Activated CD8-positive, alpha-beta memory T cell treated with anti-CD3 and anti-CD28 coated beads for 1 hour (primary cell): ENCODE data around the gene CEP350.

Experiments used
- DNase-seq, 2 donors: peaks; one replicate each; pipeline ENCODE4 v3.0.0-alpha.2; 2020; ENCODE audit warnings: low read depth in 1 of 2; ENCODE audit errors: extremely low read depth in 1 of 2

The CEP350 gene, protein sequence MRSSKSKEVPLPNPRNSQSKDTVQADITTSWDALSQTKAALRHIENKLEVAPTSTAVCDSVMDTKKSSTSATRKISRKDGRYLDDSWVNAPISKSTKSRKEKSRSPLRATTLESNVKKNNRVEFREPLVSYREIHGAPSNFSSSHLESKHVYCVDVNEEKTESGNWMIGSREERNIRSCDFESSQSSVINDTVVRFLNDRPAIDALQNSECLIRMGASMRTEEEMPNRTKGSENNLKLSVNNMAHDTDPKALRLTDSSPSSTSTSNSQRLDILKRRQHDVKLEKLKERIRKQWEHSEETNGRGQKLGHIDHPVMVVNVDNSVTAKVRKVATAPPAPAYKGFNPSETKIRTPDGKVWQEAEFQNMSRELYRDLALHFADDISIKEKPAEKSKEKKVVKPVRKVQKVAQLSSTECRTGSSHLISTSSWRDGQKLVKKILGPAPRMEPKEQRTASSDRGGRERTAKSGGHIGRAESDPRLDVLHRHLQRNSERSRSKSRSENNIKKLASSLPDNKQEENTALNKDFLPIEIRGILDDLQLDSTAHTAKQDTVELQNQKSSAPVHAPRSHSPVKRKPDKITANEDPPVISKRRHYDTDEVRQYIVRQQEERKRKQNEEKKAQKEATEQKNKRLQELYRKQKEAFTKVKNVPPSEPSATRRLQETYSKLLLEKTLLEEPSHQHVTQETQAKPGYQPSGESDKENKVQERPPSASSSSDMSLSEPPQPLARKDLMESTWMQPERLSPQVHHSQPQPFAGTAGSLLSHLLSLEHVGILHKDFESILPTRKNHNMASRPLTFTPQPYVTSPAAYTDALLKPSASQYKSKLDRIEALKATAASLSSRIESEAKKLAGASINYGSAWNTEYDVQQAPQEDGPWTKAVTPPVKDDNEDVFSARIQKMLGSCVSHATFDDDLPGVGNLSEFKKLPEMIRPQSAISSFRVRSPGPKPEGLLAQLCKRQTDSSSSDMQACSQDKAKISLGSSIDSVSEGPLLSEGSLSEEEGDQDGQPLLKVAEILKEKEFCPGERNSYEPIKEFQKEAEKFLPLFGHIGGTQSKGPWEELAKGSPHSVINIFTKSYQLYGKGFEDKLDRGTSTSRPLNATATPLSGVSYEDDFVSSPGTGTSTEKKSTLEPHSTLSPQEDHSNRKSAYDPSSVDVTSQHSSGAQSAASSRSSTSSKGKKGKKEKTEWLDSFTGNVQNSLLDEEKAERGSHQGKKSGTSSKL (N-terminal part only)

DNA sequence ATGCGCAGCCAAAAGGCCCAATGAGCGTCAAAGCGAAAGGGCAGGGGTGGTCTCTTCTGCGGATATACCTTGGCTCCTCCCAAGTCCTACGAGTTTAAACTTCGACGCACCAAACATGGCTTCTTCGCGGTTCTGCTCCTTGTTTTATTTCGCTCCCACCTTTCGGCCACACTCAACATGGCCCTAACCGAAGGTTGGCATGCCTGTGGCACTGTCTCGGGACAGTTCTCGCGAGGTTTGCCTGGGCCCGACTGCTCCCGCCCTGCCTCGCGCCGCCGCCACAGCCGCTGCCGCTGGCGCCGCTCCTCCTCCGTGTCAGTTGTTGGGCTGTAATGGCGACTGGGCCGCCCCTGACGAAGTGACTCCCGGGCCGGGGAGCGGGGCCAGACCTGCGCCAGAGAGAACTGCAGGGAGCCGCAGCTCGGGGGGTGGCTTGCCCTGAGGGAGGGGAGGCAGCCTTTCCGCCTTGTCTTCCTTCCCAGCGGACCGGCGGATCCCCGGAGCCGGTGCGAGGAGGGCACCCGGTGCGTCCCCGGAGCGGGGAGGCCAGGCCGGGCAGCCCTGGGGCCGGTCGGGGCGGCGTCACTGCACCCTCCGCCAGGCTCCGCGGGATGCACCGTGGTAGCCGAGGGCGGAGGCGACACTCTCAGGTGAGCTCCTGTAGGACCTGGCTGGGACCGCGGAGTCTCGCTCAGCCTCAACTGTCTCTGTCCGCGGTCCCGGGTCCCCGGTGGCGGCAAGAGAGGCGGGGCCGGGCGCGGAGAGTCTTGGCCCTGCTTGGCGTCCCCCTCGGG lies at the start of gene CEP350:
Gene CEP350 (plus strand): TSS at position 318 of the 794 bp plus-strand sequence. CDS start 31,372 bp downstream, outside the sequence.
- DNase-seq, result peak; percentile 93 to 97

DNA sequence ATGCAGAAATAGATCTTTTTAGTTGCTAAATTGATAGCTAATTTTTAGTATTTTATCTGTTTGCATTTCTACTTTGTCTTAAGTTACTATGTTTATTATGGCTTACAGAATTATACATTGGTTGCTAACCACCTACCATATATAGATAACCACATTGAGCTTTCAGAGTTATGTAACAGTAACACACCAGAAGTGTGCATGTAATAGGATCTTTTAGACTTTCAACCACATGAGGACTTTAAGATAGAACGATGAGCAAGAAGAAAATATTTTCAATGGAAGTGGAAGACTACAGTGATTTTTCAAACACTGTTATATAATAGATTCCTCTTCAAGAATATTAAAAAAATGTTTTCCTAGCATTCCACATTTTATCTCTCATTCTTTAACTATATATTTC lies 43.7 kb upstream of the CEP350 start:
- DNase-seq, result no peak

DNA sequence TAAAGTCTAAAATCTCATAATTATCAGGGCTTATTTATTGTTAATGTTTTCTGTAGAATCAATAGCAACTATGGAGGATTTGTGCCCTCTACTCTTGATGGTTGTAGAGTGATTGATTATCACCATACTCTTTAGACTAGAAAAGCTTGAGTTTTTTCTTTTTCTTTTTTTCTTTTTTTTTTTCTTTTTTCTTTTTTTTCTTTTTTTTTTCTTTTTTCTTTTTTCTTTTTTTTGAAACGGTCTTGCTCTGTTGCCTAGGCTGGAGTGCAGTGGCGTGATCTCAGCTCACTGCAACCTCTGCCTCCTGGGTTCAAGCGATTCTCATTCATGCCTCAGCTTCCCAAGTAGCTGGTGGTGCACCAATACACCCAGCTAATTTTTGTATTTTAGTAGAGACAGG lies 42.8 kb upstream of the CEP350 start:
- no peak for DNase-seq

DNA sequence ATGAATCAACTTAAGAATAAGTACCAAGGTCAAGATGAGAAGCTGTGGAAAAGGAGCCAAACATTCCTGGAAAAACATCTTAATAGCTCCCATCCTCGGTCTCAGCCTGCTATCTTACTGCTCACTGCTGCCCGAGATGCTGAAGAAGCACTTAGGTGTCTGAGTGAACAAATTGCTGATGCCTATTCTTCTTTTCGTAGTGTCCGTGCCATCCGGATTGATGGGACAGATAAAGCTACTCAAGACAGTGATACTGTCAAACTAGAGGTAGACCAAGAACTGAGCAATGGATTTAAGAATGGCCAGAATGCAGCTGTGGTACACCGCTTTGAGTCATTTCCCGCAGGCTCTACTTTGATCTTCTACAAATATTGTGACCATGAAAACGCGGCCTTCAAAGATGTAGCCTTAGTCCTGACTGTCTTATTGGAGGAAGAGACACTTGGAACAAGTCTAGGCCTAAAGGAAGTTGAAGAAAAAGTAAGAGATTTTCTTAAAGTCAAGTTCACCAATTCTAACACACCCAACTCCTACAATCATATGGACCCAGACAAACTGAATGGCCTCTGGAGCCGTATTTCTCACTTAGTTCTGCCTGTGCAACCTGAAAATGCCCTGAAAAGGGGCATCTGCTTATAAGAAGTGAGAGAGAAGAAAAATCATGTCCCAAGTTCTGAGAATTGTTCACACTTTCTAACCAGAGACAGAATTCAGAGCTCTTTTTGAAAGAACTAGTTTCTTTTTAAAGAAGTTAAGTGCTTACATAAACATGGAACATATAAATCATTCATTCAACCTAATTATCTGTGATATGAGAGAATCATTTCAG lies 36.8 kb upstream of the CEP350 start:
- DNase-seq, result no peak

- DNase-seq, result no peak
These were observed 33.1 kb upstream of the CEP350 start for GRCh38 chr1:179921472-179921871.

GRCh38 chr1:179921981-179922872 lies 32.4 kb upstream of the CEP350 start:
- DNase-seq, result no peak

GRCh38 chr1:179923029-179923428 lies 31.6 kb upstream of the CEP350 start:
- DNase-seq, result no peak

DNA sequence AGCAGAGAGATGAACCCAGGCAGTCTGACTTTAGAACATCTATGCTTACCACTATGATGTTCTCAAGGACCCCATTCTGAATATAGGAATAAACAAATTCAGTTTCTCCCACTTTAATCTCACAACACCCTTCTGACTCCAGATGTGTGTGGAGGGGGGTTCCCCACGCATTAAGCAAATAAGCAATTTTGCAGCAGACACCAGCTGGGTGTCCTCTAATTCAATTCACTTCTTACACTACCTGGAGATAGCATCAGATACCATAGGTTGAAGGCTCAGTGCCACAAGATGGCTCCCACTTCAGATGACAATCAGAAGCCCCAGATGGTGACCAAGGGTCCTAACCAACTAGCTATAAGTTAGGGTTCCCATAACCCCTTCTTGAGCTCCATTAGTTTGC lies 30.3 kb upstream of the CEP350 start:
- DNase-seq, result no peak

- DNase-seq, result no peak
These were observed 29.3 kb upstream of the CEP350 start for GRCh38 chr1:179925302-179925701.

DNA sequence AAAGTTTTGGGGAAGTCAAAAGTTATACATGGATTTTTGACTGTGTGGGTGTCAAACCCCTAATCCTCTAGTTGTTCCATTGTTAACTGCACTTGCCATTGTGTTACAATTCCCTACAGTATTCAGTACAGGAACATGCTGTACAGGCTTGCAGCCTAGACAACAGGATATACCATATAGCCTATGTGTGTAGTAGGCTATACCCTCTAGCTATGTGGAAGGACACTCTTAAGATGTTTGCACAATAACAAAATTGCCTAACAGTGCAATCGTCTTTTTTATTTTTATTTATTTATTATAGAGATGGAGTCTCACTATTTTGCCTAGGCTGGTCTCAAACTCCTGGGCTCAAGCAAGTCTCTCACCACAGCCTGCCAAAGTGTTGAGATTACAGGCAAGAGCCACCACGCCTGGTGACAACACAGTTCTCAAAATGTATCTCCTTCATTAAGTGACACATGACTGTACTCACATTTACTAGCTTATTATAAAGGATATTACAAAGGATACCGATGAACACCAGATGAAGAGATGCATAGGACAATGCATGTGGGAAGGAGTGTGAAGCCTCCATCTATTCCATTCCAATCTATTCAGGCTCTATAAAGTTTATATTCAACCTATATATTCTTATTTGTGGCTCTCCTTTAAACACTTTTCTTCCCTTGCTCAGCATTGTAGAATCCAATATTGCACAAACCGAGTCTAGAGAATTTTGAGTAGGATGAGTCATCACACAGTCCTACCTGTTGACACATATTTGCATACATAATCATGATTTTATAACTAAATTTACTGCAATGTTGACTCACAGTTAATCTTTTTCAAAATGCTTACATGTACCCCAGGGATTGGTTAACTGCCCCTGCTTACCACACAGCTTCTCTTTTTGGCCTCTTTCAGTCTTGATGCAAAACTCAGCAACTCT lies 28.4 kb upstream of the CEP350 start:
- no peak for DNase-seq

- no peak for DNase-seq
These were observed 27.8 kb upstream of the CEP350 start for GRCh38 chr1:179926850-179927205.

GRCh38 chr1:179929955-179930798 lies 24.4 kb upstream of the CEP350 start:
- DNase-seq, result no peak

GRCh38 chr1:179930867-179931266 lies 23.7 kb upstream of the CEP350 start:
- DNase-seq, result no peak

- DNase-seq, result no peak
These were observed 21.4 kb upstream of the CEP350 start for GRCh38 chr1:179933219-179933618.

DNA sequence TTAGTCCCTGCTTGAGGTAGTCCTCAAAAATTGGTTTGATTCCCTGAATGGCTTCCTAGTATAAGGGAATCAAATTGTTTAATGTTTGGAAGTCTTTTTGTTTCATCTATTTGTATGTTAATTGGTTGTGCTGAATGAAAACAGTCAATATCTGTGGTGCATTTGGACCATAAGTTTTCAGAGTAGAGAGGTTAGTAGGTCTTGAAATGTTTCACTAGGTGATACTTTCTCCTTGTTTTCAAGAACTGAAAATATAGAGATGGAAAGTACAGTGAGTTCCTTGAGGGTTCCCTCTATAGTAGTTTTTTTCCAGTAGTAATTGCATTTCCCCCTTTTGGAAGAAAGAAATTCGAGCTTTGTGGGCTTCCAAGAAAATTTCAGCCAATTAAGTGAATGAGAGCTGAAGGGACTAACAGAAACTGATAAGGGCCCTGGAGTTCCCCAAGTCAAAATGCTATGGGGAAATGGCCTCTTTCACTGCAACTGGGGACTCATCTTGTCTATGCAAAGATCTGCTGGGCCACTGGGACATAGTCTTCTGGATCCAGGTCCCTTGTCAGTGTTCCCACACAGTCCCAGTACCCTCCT lies 18.6 kb upstream of the CEP350 start:
- no peak for DNase-seq

DNA sequence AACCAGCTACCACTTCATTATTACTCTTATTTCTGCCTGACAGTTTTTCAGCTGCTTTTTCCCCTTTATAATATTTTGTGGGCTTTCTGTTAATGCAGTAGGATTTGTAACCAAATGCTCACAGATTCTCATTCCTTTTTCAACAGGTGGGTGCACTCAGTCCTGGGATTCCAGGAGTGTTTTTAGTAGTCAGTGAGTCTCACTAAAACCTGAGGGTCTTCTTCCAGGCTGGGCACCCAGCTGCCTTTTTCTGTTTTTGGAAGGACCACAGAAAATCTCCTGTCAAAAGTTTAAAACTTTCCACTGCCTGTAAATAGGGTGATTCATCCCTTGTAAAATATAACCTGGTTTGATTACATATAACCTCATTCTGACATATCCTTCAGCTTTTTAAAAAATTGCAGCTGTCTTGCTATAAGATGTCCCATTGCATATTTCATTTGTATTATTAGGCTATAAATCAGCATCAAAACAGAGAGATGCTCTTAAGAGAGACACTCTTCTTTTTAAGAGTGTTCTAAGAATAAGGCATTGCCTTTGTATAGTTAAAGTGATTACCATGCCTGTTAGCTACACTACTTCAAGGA lies 16.8 kb upstream of the CEP350 start:
- DNase-seq, result no peak
